Lung (tissue), 12 donors: ENCODE measurements around the gene MAGI2. TPM values are rescaled to one million over a fixed set of nuclear protein-coding genes. Genes with fewer than 3 reads are reported as not detected.

Source experiments
- ATAC-seq: fragments of 200-7000 bp; cut with Tn5 transposase; one replicate; pipeline ENCODE4 v1.9.1; 2020; ENCODE audit warnings: moderate number of reproducible peaks; ENCODE audit not compliant: insufficient read depth, low FRiP score
- DNase-seq, 3 donors: peaks; one replicate each; pipeline ENCODE4 v3.0.0-alpha.2; 2013 to 2017
- H3K27ac ChIP-seq, 2 donors: one replicate each; pipeline ENCODE4 v1.5.1; 2013; ENCODE audit warnings: mild to moderate bottlenecking in 2 of 2, moderate library complexity in 2 of 2, control low read depth in 1 of 2, inconsistent platforms in 1 of 2, low read depth in 1 of 2, low read length in 1 of 2
- H3K27me3 ChIP-seq, 3 donors: one replicate each; pipeline ENCODE4 v1.5.1; 2013; ENCODE audit warnings: low read length in 2 of 3; ENCODE audit not compliant: control insufficient read depth in 3 of 3, insufficient read depth in 3 of 3
- H3K36me3 ChIP-seq, 4 donors: one replicate each; pipeline ENCODE4 v1.5.1; 2013; ENCODE audit warnings: low read length in 4 of 4, mild to moderate bottlenecking in 1 of 4, moderate library complexity in 1 of 4; ENCODE audit not compliant: control insufficient read depth in 4 of 4, insufficient read depth in 4 of 4
- H3K4me1 ChIP-seq, 5 donors: one replicate each; pipeline ENCODE4 v1.5.1; 2013; ENCODE audit warnings: low read length in 5 of 5, mild to moderate bottlenecking in 2 of 5, moderate library complexity in 1 of 5; ENCODE audit not compliant: control insufficient read depth in 5 of 5, insufficient read depth in 5 of 5
- H3K4me3 ChIP-seq: one replicate; pipeline ENCODE4 v1.5.1; 2013; ENCODE audit warnings: mild to moderate bottlenecking, control low read depth, moderate library complexity
- H3K9ac ChIP-seq, 2 donors: one replicate each; pipeline ENCODE4 v1.5.1; 2013; ENCODE audit warnings: low read length in 2 of 2, control low read depth in 1 of 2; ENCODE audit not compliant: insufficient read depth in 1 of 2
- H3K9me3 ChIP-seq, 4 donors: one replicate each; pipeline ENCODE4 v1.5.1; 2013; ENCODE audit warnings: low read length in 3 of 4, mild to moderate bottlenecking in 1 of 4, moderate library complexity in 1 of 4; ENCODE audit not compliant: control insufficient read depth in 4 of 4, insufficient read depth in 3 of 4
- CTCF ChIP-seq: IDR thresholded peaks from 2 replicates; pipeline ENCODE4 v1.5.1; 2012; ENCODE audit warnings: mild to moderate bottlenecking; ENCODE audit errors: control extremely low read depth, extremely low read depth
- WGBS, 2 donors: extraction: QIAGEN DNeasy Blood & Tissue Kit; methylation state at CpG; one replicate each; pipeline ENCODE4 v1.1.7; 2013; 5-methylcytosine and 5-hydroxymethylcytosine counted together
- polyA plus RNA-seq, 2 donors: library from polyadenylated mRNA; stranded (reverse); fragments of 200-250 nt; gene quantifications; one replicate each; pipeline ENCODE4 v1.2.1, GENCODE V29; 2013
- total RNA-seq, 2 donors: library from RNA; depleted of rRNA in 1 of 2; stranded (reverse); fragments of >200 nt in 1 of 2; gene quantifications; one replicate each; pipeline ENCODE4 v1.2.1, GENCODE V29; 2014 to 2021
- donor health status: control.
- donor health status: control.
- donor health status: Bipolar disorder and iron deficiency.
- donor health status: healthy.
- donor health status: DM: yes; HTN: yes; CAD: no.

Gene MAGI2
- total and polyA plus RNA-seq, 4 donors, result 0.94 to 18.0 (median 5.3) TPM

GRCh38 chr7:78386520-78386919 is 1066.9 kb downstream of the MAGI2 start:
- Histone ChIP-seq H3K4me3 (no peak overlapping the region), H3K36me3 (no peaks in the 10 kb centered on the region), H3K4me1 (peaks cover 0 to 4% (median 0%) of the 10 kb centered on the region in 5 donors), H3K27me3 (no peaks in the 10 kb centered on the region), H3K9me3 (no peaks in the 10 kb centered on the region), H3K9ac (no peak overlapping the region), H3K27ac (no peak overlapping the region)
- WGBS, 2 donors, result 91 to 93% methylated on average over 2 of the region's 2 CpGs
- ATAC-seq (no peak), DNase-seq (no peak)
- no peak for TF ChIP-seq CTCF

GRCh38 chr7:78383096-78383880 is 1070.2 kb downstream of the MAGI2 start:
- H3K27ac ChIP-seq, result no peak overlapping the region
- ATAC-seq (no peak), DNase-seq (no peak)
- WGBS, 2 donors, result 76 to 80% methylated on average over 4 of the region's 4 CpGs
- H3K4me1 ChIP-seq, result peaks cover 0 to 4% (median 0%) of the 10 kb centered on the region in 5 donors
- no peak for TF ChIP-seq CTCF
- no peaks in the 10 kb centered on the region for H3K9me3 ChIP-seq
- H3K36me3 ChIP-seq, result no peaks in the 10 kb centered on the region
- no peaks in the 10 kb centered on the region for H3K27me3 ChIP-seq
- no peak overlapping the region for H3K9ac ChIP-seq
- no peak overlapping the region for H3K4me3 ChIP-seq

GRCh38 chr7:78379148-78379547 is 1074.3 kb downstream of the MAGI2 start:
- no peaks in the 10 kb centered on the region for H3K27me3 ChIP-seq
- no peak for TF ChIP-seq CTCF
- H3K27ac ChIP-seq, result no peak overlapping the region
- WGBS, 2 donors, result 90 to 93% methylated on average over 1 of the region's 1 CpG
- ATAC-seq (no peak), DNase-seq (no peak)
- no peaks in the 10 kb centered on the region for H3K4me1 ChIP-seq
- H3K4me3 ChIP-seq, result no peak overlapping the region
- no peak overlapping the region for H3K9ac ChIP-seq
- H3K9me3 ChIP-seq, result no peaks in the 10 kb centered on the region
- no peaks in the 10 kb centered on the region for H3K36me3 ChIP-seq

- H3K27ac ChIP-seq, result no peak overlapping the region
- WGBS, 2 donors, result 69 to 85% methylated on average over 1 of the region's 1 CpG
- H3K4me3 ChIP-seq, result no peak overlapping the region
- DNase-seq (no peak), ATAC-seq (no peak)
- no peak for TF ChIP-seq CTCF
- H3K9me3 ChIP-seq, result no peaks in the 10 kb centered on the region
- H3K4me1 ChIP-seq, result no peaks in the 10 kb centered on the region
- no peak overlapping the region for H3K9ac ChIP-seq
- no peaks in the 10 kb centered on the region for H3K36me3 ChIP-seq
- H3K27me3 ChIP-seq, result no peaks in the 10 kb centered on the region
Measured at GRCh38 chr7:78377532-78377931, 1075.9 kb downstream of the MAGI2 start.
